ENCODE data around the gene SRF. TPM values are rescaled to one million over a fixed set of nuclear protein-coding genes. Genes with fewer than 3 reads are reported as not detected.

The SRF gene
- total RNA-seq, 1 donor from 2014 or later: 20.4 TPM

DNA sequence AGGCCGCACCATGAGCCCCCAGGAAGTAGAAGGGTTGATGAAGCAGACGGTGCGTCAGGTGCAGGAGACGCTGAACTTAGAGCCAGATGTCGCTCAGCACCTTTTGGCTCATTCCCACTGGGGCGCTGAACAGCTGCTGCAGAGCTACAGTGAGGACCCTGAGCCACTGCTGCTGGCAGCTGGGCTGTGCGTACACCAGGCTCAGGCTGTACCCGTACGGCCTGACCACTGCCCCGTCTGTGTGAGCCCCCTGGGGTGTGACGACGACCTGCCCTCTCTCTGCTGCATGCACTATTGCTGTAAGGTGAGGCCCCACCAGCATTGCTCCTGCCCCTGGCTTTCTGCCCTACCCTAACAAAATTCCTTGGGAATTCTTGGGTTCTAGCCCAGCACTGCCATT lies 45.1 kb downstream of the SRF start:
- DNase-seq (ENCODE audit: low read depth, low spot score): no peak

- no peak for DNase-seq (ENCODE audit: low read depth, low spot score)
Observed at GRCh38 chr6:43217351-43217750, 46.3 kb downstream of the SRF start.

- no peak for DNase-seq (ENCODE audit: low read depth, low spot score)
Observed at GRCh38 chr6:43219119-43219518, 48.0 kb downstream of the SRF start.

DNA sequence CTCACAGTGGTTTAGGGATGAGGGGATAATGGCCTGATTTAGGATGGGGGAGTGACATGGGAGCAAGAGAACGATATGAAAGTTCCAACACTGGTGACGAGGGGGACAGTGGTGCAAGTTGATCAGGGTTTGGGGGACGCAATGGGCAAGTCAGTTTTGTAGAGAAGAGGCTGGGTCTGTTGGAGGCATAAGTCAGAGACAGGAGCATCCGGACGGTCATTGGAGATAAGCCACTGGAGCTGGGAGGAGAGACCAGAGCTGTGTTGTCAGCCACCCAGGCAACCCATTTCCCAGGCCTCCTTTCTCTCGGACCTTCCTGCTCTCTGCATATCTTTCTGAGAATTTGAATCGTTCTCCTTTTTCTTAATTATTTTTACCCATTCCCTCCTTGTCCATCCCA lies 48.7 kb downstream of the SRF start:
- no peak for DNase-seq (ENCODE audit: low read depth, low spot score)

DNA sequence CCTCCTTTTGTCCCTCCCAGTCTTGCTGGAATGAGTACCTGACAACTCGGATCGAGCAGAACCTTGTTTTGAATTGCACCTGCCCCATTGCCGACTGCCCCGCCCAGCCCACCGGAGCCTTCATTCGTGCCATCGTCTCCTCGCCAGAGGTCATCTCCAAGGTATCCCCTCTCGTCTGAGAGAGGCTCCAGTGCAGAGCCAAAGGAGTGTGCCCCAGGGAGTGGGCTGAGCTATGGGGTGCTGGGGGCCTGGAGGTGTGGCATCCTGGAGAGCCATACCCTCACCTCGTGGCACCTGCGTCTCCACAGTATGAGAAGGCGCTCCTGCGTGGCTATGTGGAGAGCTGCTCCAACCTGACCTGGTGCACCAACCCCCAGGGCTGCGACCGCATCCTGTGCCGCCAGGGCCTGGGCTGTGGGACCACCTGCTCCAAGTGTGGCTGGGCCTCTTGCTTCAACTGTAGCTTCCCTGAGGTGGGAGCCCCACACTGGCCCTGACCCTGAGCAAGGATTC lies 49.4 kb downstream of the SRF start:
- no peak for DNase-seq (ENCODE audit: low read depth, low spot score)

DNA sequence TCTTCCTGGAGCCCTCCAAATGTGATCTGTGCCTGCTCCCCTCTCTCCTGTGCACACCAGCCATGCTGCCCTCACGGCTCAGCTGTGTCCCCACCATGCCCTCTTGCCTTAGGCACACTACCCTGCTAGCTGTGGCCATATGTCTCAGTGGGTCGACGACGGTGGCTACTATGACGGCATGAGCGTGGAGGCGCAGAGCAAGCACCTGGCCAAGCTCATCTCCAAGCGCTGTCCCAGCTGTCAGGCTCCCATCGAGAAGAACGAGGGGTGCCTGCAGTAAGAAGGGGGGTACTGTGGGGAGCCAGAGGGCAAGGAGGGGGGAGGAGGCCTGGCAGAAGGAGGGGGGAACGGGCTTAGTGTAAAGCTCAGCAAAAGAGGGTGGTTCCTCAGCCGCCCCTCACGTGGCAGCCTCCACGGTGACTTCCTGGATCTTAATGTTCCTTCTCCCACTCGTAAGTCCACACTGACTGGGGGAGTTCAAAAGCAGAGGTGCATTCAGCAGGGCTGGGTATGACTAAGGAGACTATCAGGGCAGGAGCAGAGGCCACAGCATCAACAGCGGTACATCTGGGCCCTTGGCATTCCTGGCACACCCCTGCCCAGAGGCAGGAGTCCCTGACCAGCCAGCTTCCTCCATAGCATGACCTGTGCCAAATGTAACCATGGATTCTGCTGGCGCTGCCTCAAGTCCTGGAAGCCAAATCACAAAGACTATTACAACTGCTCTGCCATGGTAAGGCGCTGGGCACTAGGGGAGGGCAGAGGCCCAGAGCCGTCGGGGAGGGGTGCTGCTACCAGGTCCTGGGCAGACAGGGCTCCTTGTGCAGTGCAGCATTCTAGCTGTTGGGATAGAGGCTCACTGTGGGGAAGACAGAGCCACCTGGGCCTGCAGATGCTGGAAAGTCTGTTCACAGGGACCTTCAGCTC lies 50.2 kb downstream of the SRF start:
- DNase-seq (ENCODE audit: low read depth, low spot score): no peak

GRCh38 chr6:43222418-43223059 lies 51.5 kb downstream of the SRF start:
- DNase-seq (ENCODE audit: low read depth, low spot score): no peak

DNA sequence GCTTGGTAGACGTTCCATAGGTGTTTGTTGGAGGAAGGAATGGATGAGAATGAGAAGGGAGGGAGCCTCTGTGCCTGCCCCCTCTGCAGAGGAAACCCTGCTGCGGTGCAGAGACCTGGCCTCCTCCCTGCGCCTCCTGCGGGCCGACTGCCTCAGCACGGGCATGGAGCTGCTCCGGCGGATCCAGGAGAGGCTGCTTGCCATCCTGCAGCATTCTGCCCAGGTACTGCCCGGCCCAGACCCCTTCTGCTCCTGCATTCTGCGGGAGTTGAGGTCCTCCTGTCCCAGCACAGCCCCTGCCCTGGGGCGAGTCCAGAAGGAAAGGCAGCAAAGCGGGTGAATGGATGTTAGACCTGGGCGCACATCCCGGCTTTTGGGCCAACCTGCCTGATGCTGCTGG lies 52.1 kb downstream of the SRF start:
- DNase-seq (ENCODE audit: low read depth, low spot score): no peak

GRCh38 chr6:43226192-43226851 lies 55.3 kb downstream of the SRF start:
- no peak for DNase-seq (ENCODE audit: low read depth, low spot score)

GRCh38 chr6:43228951-43229802 lies 58.1 kb downstream of the SRF start, which contains the start of gene DNPH1:
TSS of gene DNPH1 (minus strand) at chr6:43229481. CDS start at chr6:43229456, 25 bp downstream.
- DNase-seq (ENCODE audit: low read depth, low spot score): no peak

GRCh38 chr6:43229803-43230620 lies 58.9 kb downstream of the SRF start:
- no peak for DNase-seq (ENCODE audit: low read depth, low spot score)

DNA sequence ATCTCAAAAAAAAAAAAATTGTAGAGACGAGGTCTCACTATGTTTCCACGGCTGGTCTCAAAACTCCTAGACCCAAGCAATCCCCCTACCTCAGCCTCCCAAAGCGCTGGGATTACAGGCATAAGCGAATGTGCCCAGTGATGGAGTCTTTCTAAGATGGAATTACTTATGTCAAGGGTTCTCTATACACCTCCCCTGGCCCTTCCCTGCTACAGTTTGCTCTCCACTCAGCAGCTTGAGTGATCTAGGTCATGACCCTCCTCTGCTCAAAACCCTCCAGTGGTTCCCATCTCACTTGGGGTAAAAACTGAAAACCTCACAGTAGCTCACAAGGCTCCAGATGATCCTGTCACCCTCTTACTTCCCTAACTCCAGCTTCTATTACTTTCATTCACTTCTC lies 60.0 kb downstream of the SRF start:
- DNase-seq (ENCODE audit: low read depth, low spot score): no peak

Other genes starting within 250 kb of the SRF start
- 21.2 and 41.7 TPM in 2 replicates for gene CNPY3, start 241.8 kb upstream of the SRF start, total RNA-seq
- gene GNMT, start 210.5 kb upstream of the SRF start, total RNA-seq: 0.13 and 0.21 TPM in 2 replicates
- gene PEX6, start 192.1 kb upstream of the SRF start, total RNA-seq: 21.7 and 32.7 TPM in 2 replicates
- 36.1 and 45.3 TPM in 2 replicates for gene PPP2R5D, start 186.7 kb upstream of the SRF start, total RNA-seq
- gene MEA1, start 157.3 kb upstream of the SRF start, total RNA-seq: 48.4 and 55.7 TPM in 2 replicates
- gene KLHDC3, start 157.0 kb upstream of the SRF start, total RNA-seq: 123 and 148 TPM in 2 replicates
- 112 and 137 TPM in 2 replicates for gene RRP36, start 149.6 kb upstream of the SRF start, total RNA-seq
- 26.5 and 27.0 TPM in 2 replicates for gene CUL7, start 117.4 kb upstream of the SRF start, total RNA-seq
- 21.8 and 24.3 TPM in 2 replicates for gene MRPL2, start 111.8 kb upstream of the SRF start, total RNA-seq
- 13.8 and 16.2 TPM in 2 replicates for gene KLC4, start 111.6 kb upstream of the SRF start, total RNA-seq
- gene PTK7, start 95.0 kb upstream of the SRF start, total RNA-seq: 2.6 and 5.8 TPM in 2 replicates
- 20.3 and 25.7 TPM in 2 replicates for gene CUL9, start 10.9 kb downstream of the SRF start, total RNA-seq
- 21.7 and 58.4 TPM in 2 replicates for gene DNPH1, start 58.2 kb downstream of the SRF start, total RNA-seq
- gene TTBK1, start 72.2 kb downstream of the SRF start, total RNA-seq: under 0.01 and 0.07 TPM in 2 replicates
- gene SLC22A7, start 127.0 kb downstream of the SRF start, total RNA-seq: not detected in 2 replicates
- not detected in 2 replicates for gene CRIP3, start 137.6 kb downstream of the SRF start, total RNA-seq
- 5.6 and 6.7 TPM in 2 replicates for gene ZNF318, start 198.4 kb downstream of the SRF start, total RNA-seq

Measured in pulmonary artery endothelial cell (primary cell).